CD4-positive, alpha-beta T cell (primary cell): ENCODE measurements around the gene ALG12. TPM values are rescaled to one million over a fixed set of nuclear protein-coding genes. Genes with fewer than 3 reads are reported as not detected.

Experiments used
- ATAC-seq: fragments of 200-7000 bp; cut with Tn5 transposase; one replicate; pipeline ENCODE4 v1.10.0; 2022; ENCODE audit warnings: mild to moderate bottlenecking; ENCODE audit not compliant: poor library complexity
- CTCF ChIA-PET: fragments of 350-600 bp; sonication (Branson Sonifier 250); formaldehyde crosslinking; loops from one replicate; lab custom pipeline; 2021; ENCODE audit warnings: antibody characterized with exemption, inconsistent platforms; lab: Charles Lee
- POLR2A ChIA-PET: fragments of 350-600 bp; sonication (Branson Sonifier 250); formaldehyde crosslinking; loops from one replicate; lab custom pipeline; 2021; ENCODE audit warnings: antibody characterized with exemption, inconsistent platforms; lab: Charles Lee
- DNase-seq, 14 experiments: peaks; one replicate each; pipeline ENCODE4 v3.0.0-alpha.2; 2013 to 2020; ENCODE audit warnings: mixed read lengths in 2 of 14
- H3K27ac ChIP-seq, 2 donors: one replicate each; pipeline versions ENCODE4 v1.5.1 to v1.7.0; 2013; ENCODE audit warnings: low read length in 2 of 2, low read depth in 1 of 2, mild to moderate bottlenecking in 1 of 2
- H3K27me3 ChIP-seq, 2 experiments: 1 replicate in 1 of 2; 2 replicates in 1 of 2; pipeline versions ENCODE4 v1.6.1 to v1.7.0; 2013; ENCODE audit warnings: low read length in 2 of 2, control low read depth in 1 of 2, mild to moderate bottlenecking in 1 of 2, moderate library complexity in 1 of 2; ENCODE audit not compliant: insufficient read depth in 2 of 2, control insufficient read depth in 1 of 2
- H3K36me3 ChIP-seq: one replicate; pipeline ENCODE4 v1.6.1; 2013; ENCODE audit warnings: low read length, control low read depth; ENCODE audit not compliant: insufficient read depth
- H3K4me1 ChIP-seq: one replicate; pipeline ENCODE4 v1.6.1; 2013; ENCODE audit warnings: low read length, control low read depth; ENCODE audit not compliant: insufficient read depth
- H3K4me3 ChIP-seq: one replicate; pipeline ENCODE4 v1.5.1; 2013; ENCODE audit warnings: mild to moderate bottlenecking, low read length, moderate library complexity
- H3K9me3 ChIP-seq, 2 experiments: 1 replicate in 1 of 2; 2 replicates in 1 of 2; pipeline versions ENCODE4 v1.6.1 to v1.7.0; 2013; ENCODE audit warnings: low read length in 2 of 2, mild to moderate bottlenecking in 2 of 2, control low read depth in 1 of 2, moderate library complexity in 1 of 2; ENCODE audit not compliant: control insufficient read depth in 1 of 2, insufficient read depth in 1 of 2
- H3K27ac Mint-ChIP-seq: one replicate; pipeline ENCODE4 v1.8.0; 2020; ENCODE audit warnings: mixed read lengths
- H3K27me3 Mint-ChIP-seq: one replicate; pipeline ENCODE4 v1.8.0; 2021; ENCODE audit warnings: mixed read lengths
- H3K36me3 Mint-ChIP-seq: one replicate; pipeline ENCODE4 v1.8.0; 2021; ENCODE audit warnings: low read depth, mixed read lengths
- H3K4me1 Mint-ChIP-seq: one replicate; pipeline ENCODE4 v1.8.0; 2021; ENCODE audit warnings: low read depth, mixed read lengths
- H3K4me3 Mint-ChIP-seq: one replicate; pipeline ENCODE4 v1.8.0; 2020; ENCODE audit warnings: mild to moderate bottlenecking, mixed read lengths
- H3K9me3 Mint-ChIP-seq: one replicate; pipeline ENCODE4 v1.8.0; 2020; ENCODE audit warnings: mixed read lengths
- intact Hi-C, 2 experiments: fragments of 100-400 bp; cut with DNase I in 1 of 2; cut with micrococcal nuclease in 1 of 2; formaldehyde crosslinking; loops; one replicate each; pipeline versions ENCODE4 v1.15.1 to v1.9.0; 2023 to 2025; cut with DNase I, micrococcal nuclease
- total RNA-seq, 174 experiments: library from RNA in 2 of 174; stranded (reverse) in 2 of 174; gene quantifications; one replicate each; pipeline ENCODE4 v1.2.3 and lab custom pipeline; 2021 to 2026
- TF ChIP-seq, protein P1 (sequence below): fragments of 200-600 bp; IDR thresholded peaks from one replicate; pipeline ENCODE4 v1.8.0; 2022; ENCODE audit warnings: antibody characterized with exemption, mild to moderate bottlenecking

ALG12 gene
- total RNA-seq, 2 experiments from 2014 or later = 13.5 to 14.6 TPM

DNA sequence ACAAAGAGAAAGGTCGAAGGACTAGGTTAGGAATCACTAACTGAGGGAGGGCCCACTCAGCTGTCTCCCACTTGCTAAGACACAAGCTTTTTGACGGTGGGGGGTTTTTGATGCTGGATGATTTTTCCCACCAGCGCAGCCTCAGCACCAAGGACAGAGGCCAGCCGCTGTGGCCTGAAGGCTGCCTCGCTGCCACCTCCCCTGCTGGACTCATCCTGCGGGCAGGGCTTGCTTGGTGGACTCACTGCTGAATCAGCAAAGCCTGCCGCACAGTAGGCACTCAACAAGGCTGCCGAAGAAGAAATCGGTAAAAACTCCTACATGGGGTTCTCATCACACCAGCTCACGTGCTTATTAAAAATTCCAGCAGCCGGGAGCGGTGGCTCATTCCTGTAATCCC, 2.6 kb downstream of the ALG12 start:
- Histone ChIP-seq H3K9me3 (no peaks in the 10 kb centered on the region), H3K4me3 (no peak overlapping the region), H3K36me3 (peaks cover 36% of the 10 kb centered on the region), H3K4me1 (peaks cover 24% of the 10 kb centered on the region), H3K27me3 (no peaks in the 10 kb centered on the region), H3K27ac (no peak overlapping the region)
- Mint-ChIP-seq H3K9me3 (no peaks in the 10 kb centered on the region), H3K36me3 (peaks cover 20% of the 10 kb centered on the region), H3K4me3 (peak overlapping the region; percentile 25), H3K4me1 (peaks cover 21% of the 10 kb centered on the region), H3K27me3 (no peaks in the 10 kb centered on the region), H3K27ac (no peak overlapping the region)
- POLR2A ChIA-PET = interaction anchor here (0.5 to 1.1 kb wide), 3 partner anchors 21 to 448 kb away, joined by 3 read pairs; no protein-coding TSS in a partner anchor
- intact Hi-C loops = loop anchor here (5.0 kb wide), 4 partner anchors 63 to 272 kb away; partner anchors contain the start of genes BRD1 (in 2 of the 2), TRABD (in 1 of the 2) and ZBED4 (in 1 of the 2)
- DNase-seq = no peak
- TF ChIP-seq, protein P1, sequence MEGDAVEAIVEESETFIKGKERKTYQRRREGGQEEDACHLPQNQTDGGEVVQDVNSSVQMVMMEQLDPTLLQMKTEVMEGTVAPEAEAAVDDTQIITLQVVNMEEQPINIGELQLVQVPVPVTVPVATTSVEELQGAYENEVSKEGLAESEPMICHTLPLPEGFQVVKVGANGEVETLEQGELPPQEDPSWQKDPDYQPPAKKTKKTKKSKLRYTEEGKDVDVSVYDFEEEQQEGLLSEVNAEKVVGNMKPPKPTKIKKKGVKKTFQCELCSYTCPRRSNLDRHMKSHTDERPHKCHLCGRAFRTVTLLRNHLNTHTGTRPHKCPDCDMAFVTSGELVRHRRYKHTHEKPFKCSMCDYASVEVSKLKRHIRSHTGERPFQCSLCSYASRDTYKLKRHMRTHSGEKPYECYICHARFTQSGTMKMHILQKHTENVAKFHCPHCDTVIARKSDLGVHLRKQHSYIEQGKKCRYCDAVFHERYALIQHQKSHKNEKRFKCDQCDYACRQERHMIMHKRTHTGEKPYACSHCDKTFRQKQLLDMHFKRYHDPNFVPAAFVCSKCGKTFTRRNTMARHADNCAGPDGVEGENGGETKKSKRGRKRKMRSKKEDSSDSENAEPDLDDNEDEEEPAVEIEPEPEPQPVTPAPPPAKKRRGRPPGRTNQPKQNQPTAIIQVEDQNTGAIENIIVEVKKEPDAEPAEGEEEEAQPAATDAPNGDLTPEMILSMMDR = no peak
- ATAC-seq = no peak
- CTCF ChIA-PET = interaction anchor here (1.2 kb wide), 1 partner anchor 115 kb away, joined by 3 read pairs; no protein-coding TSS in a partner anchor

DNA sequence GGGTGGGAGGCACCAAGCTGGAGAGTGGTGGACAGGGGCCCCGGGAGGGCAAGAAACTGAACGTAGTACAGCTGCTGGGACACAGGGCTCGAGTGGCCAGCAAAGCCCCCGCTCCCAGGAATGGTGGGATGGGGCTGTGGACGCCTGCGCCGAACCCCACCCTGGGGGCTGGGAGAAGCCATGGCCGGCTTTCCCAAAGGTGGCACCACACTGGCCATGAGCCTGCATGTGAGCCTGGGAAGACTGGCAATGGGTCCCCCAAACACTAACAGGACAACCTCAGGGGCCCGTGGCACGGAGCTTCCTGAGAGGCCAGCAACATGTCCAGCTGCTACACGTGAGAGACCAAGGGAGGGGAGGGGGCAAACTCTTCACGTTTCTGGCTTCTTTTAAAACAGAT, 4.0 kb downstream of the ALG12 start:
- Mint-ChIP-seq H3K4me1 (peaks cover 11% of the 10 kb centered on the region), H3K27me3 (no peaks in the 10 kb centered on the region), H3K4me3 (peak overlapping the region; percentile 34), H3K27ac (no peak overlapping the region), H3K9me3 (no peaks in the 10 kb centered on the region), H3K36me3 (peaks cover 29% of the 10 kb centered on the region)
- Histone ChIP-seq H3K4me3 (no peak overlapping the region), H3K9me3 (no peaks in the 10 kb centered on the region), H3K27ac (no peak overlapping the region), H3K27me3 (no peaks in the 10 kb centered on the region), H3K4me1 (peaks cover 18% of the 10 kb centered on the region), H3K36me3 (peaks cover 39% of the 10 kb centered on the region)
- POLR2A ChIA-PET = interaction anchor here (0.9 kb wide), 1 partner anchor 11 kb away, joined by 4 read pairs; no protein-coding TSS in a partner anchor
- no peak for DNase-seq
- CTCF ChIA-PET = interaction anchor here (1.2 kb wide), 1 partner anchor 116 kb away, joined by 3 read pairs; no protein-coding TSS in a partner anchor
- intact Hi-C loops = no loop called here
- TF ChIP-seq, protein P1 = no peak
- ATAC-seq = no peak

DNA sequence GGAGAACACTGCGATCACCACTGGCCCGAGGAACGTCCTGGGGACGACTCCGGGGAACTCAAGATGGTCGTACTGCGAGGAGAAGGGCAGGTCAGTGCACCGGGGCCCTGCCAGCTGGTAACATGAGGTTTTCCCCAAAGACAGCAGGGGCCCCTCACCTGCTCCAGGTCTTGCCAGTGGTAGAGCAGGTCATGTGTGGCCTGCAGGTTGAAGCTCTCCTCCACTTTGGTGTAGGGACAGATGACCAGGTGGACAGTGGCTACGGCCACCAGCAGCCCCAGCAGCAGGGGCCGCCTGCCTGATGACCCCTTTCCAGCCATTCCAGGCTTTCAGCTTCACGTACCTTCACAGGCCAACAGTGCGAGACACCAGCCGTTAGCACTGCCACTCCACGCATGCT, 4.8 kb downstream of the ALG12 start:
- TF ChIP-seq, protein P1 = no peak
- no peak overlapping the region for H3K27ac Mint-ChIP-seq
- H3K36me3 Mint-ChIP-seq = peaks cover 32% of the 10 kb centered on the region
- no peaks in the 10 kb centered on the region for H3K27me3 Mint-ChIP-seq
- peaks cover 46% of the 10 kb centered on the region for H3K36me3 ChIP-seq
- H3K27ac ChIP-seq = no peak overlapping the region
- DNase-seq = no peak
- H3K9me3 Mint-ChIP-seq = no peaks in the 10 kb centered on the region
- intact Hi-C loops = no loop called here
- H3K9me3 ChIP-seq = no peaks in the 10 kb centered on the region
- ChIA-PET CTCF (no interaction called here), POLR2A (no interaction called here)
- H3K4me3 ChIP-seq = no peak overlapping the region
- no peak for ATAC-seq
- no peaks in the 10 kb centered on the region for H3K27me3 ChIP-seq
- peaks cover 12% of the 10 kb centered on the region for H3K4me1 ChIP-seq
- H3K4me1 Mint-ChIP-seq = peaks cover 11% of the 10 kb centered on the region
- no peak overlapping the region for H3K4me3 Mint-ChIP-seq
